Measurements from ENCODE around the gene NEDD4L.

DNA sequence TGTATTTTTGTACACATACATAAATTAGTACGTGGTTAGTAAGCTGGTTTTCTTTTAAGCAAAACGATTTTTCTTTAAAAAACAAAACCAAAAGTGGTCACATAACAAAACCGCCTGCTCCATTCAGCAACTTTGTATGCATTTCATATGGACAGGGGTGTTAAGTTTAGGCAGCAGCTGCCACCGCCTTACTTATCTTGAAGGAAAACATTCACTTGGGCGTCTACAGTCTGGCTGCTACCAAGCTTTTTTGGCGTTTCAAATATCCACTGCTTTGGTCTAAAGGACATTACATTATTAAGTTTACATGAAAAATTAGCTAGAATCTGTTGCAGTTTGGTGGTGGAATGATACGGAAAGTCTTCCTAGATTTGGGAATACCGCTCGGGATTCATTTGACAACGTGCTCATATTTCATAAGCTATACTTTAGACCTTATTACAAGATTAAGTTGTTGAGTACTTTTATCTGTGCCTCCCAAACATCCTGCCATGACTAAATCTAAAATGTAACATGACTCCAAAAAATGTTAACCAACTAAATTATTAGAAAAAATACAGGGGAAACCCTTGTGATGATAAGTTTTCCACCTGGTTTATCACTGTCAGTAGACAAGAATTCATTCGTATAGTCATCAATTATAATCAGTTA, 214.8 kb downstream of the NEDD4L start:
- TF ChIP-seq ZNF70 (CRISPR knock-in tag; IDR thresholded peaks at IDR 0.05) = no peak
- no peak for TF ChIP-seq SNAI2 (CRISPR knock-in tag; IDR thresholded peaks at IDR 0.05)
- TF ChIP-seq ZNF8 (CRISPR knock-in tag; IDR thresholded peaks at IDR 0.05) = no peak
- TF ChIP-seq, protein P1, sequence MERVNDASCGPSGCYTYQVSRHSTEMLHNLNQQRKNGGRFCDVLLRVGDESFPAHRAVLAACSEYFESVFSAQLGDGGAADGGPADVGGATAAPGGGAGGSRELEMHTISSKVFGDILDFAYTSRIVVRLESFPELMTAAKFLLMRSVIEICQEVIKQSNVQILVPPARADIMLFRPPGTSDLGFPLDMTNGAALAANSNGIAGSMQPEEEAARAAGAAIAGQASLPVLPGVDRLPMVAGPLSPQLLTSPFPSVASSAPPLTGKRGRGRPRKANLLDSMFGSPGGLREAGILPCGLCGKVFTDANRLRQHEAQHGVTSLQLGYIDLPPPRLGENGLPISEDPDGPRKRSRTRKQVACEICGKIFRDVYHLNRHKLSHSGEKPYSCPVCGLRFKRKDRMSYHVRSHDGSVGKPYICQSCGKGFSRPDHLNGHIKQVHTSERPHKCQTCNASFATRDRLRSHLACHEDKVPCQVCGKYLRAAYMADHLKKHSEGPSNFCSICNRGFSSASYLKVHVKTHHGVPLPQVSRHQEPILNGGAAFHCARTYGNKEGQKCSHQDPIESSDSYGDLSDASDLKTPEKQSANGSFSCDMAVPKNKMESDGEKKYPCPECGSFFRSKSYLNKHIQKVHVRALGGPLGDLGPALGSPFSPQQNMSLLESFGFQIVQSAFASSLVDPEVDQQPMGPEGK (CRISPR knock-in tag; IDR thresholded peaks at IDR 0.05; ENCODE audit: borderline replicate concordance) = no peak
- TF ChIP-seq BACH2 (CRISPR knock-in tag; IDR thresholded peaks at IDR 0.05; ENCODE audit: borderline replicate concordance) = no peak
- TF ChIP-seq, protein P2, sequence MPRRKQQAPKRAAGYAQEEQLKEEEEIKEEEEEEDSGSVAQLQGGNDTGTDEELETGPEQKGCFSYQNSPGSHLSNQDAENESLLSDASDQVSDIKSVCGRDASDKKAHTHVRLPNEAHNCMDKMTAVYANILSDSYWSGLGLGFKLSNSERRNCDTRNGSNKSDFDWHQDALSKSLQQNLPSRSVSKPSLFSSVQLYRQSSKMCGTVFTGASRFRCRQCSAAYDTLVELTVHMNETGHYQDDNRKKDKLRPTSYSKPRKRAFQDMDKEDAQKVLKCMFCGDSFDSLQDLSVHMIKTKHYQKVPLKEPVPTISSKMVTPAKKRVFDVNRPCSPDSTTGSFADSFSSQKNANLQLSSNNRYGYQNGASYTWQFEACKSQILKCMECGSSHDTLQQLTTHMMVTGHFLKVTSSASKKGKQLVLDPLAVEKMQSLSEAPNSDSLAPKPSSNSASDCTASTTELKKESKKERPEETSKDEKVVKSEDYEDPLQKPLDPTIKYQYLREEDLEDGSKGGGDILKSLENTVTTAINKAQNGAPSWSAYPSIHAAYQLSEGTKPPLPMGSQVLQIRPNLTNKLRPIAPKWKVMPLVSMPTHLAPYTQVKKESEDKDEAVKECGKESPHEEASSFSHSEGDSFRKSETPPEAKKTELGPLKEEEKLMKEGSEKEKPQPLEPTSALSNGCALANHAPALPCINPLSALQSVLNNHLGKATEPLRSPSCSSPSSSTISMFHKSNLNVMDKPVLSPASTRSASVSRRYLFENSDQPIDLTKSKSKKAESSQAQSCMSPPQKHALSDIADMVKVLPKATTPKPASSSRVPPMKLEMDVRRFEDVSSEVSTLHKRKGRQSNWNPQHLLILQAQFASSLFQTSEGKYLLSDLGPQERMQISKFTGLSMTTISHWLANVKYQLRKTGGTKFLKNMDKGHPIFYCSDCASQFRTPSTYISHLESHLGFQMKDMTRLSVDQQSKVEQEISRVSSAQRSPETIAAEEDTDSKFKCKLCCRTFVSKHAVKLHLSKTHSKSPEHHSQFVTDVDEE (CRISPR knock-in tag; IDR thresholded peaks at IDR 0.05) = no peak
- TF ChIP-seq TOX (CRISPR knock-in tag; IDR thresholded peaks at IDR 0.05; ENCODE audit: borderline replicate concordance) = no peak
- no peak for TF ChIP-seq ISL1 (CRISPR knock-in tag; IDR thresholded peaks at IDR 0.05)
- no peak for TF ChIP-seq ZC3H10 (CRISPR knock-in tag; IDR thresholded peaks at IDR 0.05)
- TF ChIP-seq OSR1 (CRISPR knock-in tag; IDR thresholded peaks at IDR 0.05) = no peak
- TF ChIP-seq ESRRG (CRISPR knock-in tag; IDR thresholded peaks at IDR 0.05) = no peak
